ENCODE results near the gene RGSL1.

The RGSL1 gene

DNA sequence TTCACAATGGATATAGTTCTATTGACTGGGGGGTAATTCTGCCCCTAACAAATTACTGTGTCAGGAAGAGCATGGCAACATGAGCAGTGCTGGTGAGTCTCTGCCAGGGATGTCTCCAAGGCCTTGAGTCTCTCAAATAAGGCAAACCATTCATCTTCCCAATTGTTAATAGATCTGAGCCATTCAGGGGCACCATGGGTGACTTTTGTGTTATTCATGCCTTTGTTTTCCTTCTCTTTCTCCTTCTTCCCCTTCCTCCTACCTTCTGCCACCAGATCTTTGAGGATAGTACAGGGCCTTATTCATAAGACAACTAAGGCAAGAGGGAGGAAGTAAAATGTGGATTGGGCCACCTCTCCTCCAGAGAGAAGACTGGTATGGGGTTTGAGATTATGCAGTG, at the start of gene RGSL1:
Gene RGSL1, plus strand, starts transcription at position 60 of the 400 bp plus-strand sequence. Its CDS starts 20 bp downstream, at position 80.
- no peak for DNase-seq

- no peak for DNase-seq
These were observed 49.4 kb upstream of the RGSL1 start, which contains the start of gene TEDDM1 for GRCh38 chr1:182400567-182400966. TEDDM1 (minus strand) TSS chr1:182400667; CDS start chr1:182400485, 182 bp downstream.

- DNase-seq = no peak
These were observed 45.2 kb upstream of the RGSL1 start for GRCh38 chr1:182404781-182405180.

- no peak for DNase-seq
These were observed 44.4 kb upstream of the RGSL1 start for GRCh38 chr1:182405578-182405977.

DNA sequence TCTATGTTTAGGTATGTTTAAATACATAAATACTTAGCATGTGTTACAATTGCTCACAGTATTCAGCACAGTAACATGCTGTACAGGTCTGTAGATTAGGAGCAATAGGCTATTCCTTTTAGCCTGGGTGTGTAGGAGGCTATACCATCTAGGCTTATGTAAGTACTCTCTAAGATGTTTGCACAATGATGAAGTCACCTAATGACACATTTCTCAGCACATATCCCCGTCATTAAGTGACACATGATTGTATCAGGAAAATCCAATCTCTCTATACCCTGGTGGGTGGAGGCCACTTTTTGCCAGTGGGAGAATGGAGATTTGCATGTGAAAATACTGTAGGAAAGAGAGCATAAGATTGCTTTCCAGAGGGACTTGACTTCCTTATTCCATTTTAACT, 43.9 kb upstream of the RGSL1 start:
- peak; percentile 85 to 98 for DNase-seq

- DNase-seq = no peak
These were observed 42.2 kb upstream of the RGSL1 start for GRCh38 chr1:182407724-182408123.

DNA sequence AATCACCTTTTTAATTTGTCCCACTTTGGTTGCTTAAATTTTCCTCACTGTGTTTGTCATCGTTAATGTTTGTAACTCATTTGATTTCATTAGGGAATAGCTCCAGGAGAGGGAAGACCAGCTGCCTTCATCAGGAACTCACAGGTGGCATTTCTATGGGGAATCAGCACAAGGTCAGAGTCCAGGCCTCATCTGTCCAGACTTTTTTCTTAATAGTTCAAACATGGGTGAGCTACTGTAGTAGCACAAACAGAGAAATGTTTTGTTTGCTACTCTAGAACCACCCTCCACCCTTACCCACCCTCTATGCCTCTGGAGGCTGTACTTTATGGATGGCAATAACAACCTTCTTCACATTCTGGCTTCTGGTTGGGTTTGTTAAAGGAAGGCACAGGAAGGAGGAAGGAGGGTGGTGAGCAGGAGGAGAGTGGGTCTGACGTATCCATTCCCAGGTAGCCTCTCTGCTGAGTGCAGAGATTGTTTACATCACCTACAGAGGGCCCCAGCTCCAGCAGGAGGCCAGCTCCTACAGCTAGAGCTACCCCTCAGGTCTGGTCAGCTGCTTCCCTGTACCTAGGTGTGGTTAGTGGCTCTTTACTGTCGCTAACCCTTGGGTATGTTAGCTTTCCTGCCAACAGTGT, 41.4 kb upstream of the RGSL1 start:
- no peak for DNase-seq

- no peak for DNase-seq
These were observed 39.8 kb upstream of the RGSL1 start for GRCh38 chr1:182410138-182410537.

DNA sequence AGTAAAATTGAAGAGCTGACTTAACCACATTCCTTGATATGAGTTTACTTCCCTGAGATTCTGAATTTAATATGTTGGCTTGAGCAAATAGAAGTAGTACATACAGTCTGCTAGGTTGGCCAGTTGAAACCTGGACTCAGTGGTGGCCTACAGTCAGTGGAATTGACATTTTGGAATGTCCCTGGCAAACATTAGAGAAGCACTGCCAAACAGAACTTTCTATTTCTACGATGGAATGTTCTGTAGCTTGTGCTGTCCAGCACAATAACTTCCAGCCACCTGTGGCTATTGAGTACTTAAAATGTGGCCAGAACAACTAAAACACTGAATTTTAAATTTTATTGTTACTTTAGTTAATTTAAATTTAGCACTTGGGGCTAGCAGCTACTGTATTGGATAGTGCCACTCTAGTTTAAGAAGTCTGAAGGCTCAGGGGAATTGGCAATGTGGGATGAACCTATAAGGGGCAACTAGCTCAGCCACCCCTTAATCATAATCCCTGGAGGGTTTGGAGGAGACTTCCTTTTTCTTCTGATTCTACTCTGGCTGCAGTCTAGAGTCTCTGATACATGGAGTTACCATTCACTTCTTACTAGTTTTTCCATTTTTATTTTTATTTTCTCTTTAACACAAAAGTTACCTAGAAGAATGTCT, 39.2 kb upstream of the RGSL1 start:
- DNase-seq = no peak

DNA sequence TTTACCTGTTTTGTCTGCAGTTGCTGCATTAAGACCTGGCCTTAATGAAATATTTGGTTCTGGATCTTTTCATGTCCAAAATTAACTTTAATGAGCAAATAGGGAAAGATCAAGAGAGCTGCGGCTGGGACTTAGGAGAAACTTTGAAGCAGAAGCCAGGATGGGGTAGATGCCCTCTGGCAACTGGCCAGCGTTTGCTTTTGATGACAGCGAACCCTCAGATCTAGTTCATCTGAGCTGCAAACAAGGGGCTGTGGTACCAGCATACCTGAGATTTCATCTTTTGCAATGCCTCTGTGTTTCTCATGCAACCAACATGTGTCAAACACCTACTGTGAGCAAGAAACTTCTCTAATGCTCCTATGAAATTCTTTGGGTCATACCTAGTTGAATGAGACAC, 36.5 kb upstream of the RGSL1 start:
- no peak for DNase-seq

- no peak for DNase-seq
These were observed 36.0 kb upstream of the RGSL1 start for GRCh38 chr1:182413969-182414368.

DNA sequence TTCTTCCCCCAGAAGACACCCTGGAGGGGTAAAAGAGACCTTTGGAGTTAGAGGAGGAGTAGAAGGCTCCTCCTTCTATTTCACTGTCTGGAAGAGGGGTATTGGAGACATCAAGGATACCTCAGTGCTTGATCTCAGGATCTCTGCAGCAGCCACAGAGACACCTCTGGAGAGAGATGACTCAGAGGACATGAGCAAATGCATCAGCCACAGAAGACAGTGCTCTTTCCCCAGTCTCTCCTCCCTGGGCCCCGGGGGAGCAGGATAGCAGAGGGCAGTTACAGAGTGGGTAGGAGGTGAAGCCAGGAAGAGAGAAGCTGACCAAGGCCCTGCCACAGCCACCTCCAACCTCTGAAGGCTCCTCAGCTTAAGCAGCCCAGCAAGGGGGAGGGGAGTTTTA, 34.2 kb upstream of the RGSL1 start:
- DNase-seq = peak in 1 of 2 donors; percentile 34

- DNase-seq = no peak
These were observed 23.2 kb upstream of the RGSL1 start for GRCh38 chr1:182426442-182427430.

GRCh38 chr1:182428043-182428442, 21.9 kb upstream of the RGSL1 start:
- DNase-seq = no peak

DNA sequence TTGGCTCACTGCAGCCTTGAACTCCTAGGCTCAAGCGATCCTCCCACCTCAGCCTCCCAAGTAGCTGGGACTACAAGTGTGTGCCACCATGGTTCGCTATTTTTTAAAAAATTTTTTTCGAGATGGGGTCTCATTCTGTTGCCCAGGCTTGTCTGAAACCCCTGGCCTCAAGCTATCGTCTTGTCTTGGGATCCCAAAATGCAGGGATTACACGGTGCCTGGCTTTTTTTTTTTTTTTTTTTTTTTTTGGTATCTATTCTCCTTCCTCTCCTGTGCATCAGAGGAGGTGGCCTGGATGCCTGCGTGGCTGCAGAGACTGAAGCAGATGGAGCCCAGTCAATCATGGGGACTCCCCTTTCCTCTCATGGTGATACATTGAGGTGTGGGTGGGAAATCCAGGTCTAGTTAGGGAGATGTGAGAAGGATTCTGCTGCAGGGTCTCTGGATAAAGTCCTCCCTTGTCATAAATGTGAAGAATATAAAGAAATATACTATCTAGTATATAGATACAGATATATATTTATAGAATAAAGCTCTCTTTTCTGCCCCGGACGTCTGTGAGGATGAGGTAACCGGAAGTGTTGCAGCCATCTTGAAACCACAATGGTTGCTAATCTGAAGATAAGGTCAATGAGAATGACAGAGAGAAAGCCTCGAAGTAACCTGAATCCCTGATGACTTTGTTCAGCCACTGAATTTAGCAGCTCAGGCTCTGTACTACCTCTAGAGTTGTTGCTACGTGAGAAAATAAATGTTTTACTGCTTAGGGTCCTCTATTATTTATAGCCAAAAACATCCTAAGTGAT, 19.5 kb upstream of the RGSL1 start:
- peak; percentile 28 to 31 for DNase-seq

- DNase-seq = no peak
These were observed 18.7 kb upstream of the RGSL1 start for GRCh38 chr1:182431278-182431677.

- DNase-seq = no peak
These were observed 16.4 kb upstream of the RGSL1 start for GRCh38 chr1:182433580-182433979.

- DNase-seq = peak; percentile 8 to 18
These were observed 11.6 kb upstream of the RGSL1 start for GRCh38 chr1:182438326-182438725.

DNA sequence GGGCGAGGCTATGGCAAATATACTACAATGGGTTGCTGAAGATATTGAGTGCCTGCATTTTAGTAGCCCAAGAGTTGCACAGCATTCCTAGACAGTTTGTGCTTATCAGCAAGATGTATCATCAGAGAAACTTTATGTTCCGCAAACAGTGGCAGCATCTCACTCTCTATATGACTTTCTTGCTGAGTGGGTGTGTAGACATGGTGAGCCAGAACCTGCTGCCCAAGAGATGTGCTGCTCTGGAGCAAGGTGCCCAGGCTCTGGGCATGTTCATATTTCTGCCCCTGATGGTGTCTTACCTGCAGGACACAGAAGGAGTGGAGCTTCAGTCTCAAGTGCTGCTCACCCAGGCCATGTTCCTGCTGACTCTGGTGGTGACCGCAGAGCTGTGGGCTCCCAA, 8.2 kb upstream of the RGSL1 start:
- no peak for DNase-seq

- DNase-seq = no peak
These were observed 7.6 kb upstream of the RGSL1 start for GRCh38 chr1:182442333-182442732.

DNA sequence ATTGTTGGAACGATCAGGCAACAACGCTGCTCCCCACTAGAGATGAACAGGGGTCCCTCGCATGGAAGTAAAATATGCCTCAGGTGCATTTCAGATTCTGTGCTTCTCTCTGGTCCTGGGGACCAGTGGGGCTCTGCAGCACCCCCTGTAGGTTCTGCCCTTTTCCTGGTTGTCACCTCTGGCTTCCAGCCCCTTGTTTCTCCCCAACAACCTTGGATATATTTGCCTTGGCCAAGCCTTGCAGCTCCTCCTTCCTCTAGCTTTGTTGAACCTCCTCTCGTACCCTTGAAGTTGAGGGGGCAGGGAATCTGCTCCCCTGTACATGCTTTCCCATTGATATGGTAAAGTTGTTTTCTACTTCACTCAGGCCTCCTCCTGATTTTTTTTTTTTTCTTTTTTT, 5.4 kb upstream of the RGSL1 start:
- DNase-seq = no peak

DNA sequence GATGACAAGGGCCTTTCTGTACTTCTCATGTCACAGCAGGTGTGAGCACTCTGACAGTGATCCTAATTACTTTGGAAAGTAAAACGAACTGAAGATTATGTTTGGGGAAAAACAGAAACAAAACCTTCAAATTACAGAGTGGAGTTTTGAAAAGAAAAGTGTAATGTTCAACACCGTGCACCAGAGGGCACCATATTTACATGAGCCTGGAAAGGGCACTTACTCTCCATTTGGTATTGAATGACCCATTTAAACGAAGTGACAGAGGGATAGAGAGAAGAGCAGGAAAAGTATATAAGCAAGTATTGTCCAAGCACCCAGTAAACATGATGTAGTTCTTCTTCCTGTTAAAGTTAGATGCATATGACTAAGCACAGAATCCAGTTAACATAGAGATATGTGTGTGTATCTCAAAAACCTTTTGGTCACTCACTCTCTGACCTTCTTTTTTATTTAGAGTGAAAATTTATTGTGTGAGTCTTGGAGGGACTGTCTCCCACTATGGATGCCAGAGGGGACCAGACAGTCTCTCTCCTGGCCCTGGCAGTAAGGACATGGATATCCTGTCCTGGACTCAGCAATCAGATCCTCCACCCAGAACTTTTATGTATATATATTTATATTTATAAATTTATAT, 3.8 kb upstream of the RGSL1 start:
- DNase-seq = peak; percentile 37 to 76

Data from inflammatory macrophage treated with lipopolysaccharide for 1 hour (primary cell).